MM.1S (cell line): ENCODE data around the gene UPF3A.
"Not testable (repeated sequence)": the region's sequence is repeated elsewhere in the genome, so short reads cannot be mapped to it uniquely, and the experiment has no call there.

Experiments used
- DNase-seq: peaks from one replicate; pipeline ENCODE4 v3.0.0-alpha.2; 2015
- H2AFZ ChIP-seq: fragments of 300-600 bp; sonication (generic); 2 replicates; pipeline ENCODE4 v1.6.0; 2016; ENCODE audit warnings: antibody characterized with exemption, low read length
- H3F3A ChIP-seq: fragments of 300-600 bp; sonication (generic); 2 replicates; pipeline ENCODE4 v1.6.1; 2016; ENCODE audit warnings: mild to moderate bottlenecking, antibody characterized with exemption, low read length, moderate library complexity, mixed read lengths; ENCODE audit not compliant: insufficient read depth
- H3K27ac ChIP-seq: fragments of 300-600 bp; sonication (generic); 2 replicates; pipeline ENCODE4 v1.5.1; 2016; ENCODE audit warnings: mild to moderate bottlenecking, low read length
- H3K27me3 ChIP-seq: fragments of 300-600 bp; sonication (generic); replicated peaks from 2 replicates; pipeline ENCODE4 v1.6.0; 2016; ENCODE audit warnings: low read length; ENCODE audit not compliant: insufficient read depth
- H3K36me3 ChIP-seq: fragments of 300-600 bp; sonication (generic); replicated peaks from 2 replicates; pipeline ENCODE4 v1.6.1; 2016; ENCODE audit warnings: mild to moderate bottlenecking, low read length, mixed read lengths; ENCODE audit not compliant: insufficient read depth
- H3K4me1 ChIP-seq: fragments of 300-600 bp; sonication (generic); 2 replicates; pipeline ENCODE4 v1.6.1; 2016; ENCODE audit warnings: low read length, mixed read lengths
- H3K4me2 ChIP-seq: fragments of 300-600 bp; sonication (generic); 2 replicates; pipeline ENCODE4 v1.6.0; 2016; ENCODE audit warnings: low read depth, low read length
- H3K4me3 ChIP-seq: fragments of 300-600 bp; sonication (generic); 2 replicates; pipeline ENCODE4 v1.5.1; 2016; ENCODE audit warnings: low read length, mixed read lengths
- H3K79me2 ChIP-seq: fragments of 300-600 bp; sonication (generic); 2 replicates; pipeline ENCODE4 v1.6.1; 2016; ENCODE audit warnings: mixed run types, low read length, mixed read lengths
- H3K9ac ChIP-seq: fragments of 300-600 bp; sonication (generic); 2 replicates; pipeline ENCODE4 v1.6.1; 2016; ENCODE audit warnings: low read length, mixed read lengths
- H3K9me2 ChIP-seq: fragments of 300-600 bp; sonication (generic); replicated peaks from 2 replicates; pipeline ENCODE4 v1.6.1; 2016; ENCODE audit warnings: mild to moderate bottlenecking, low read length, mixed read lengths; ENCODE audit not compliant: insufficient read depth
- H3K9me3 ChIP-seq: fragments of 300-600 bp; sonication (generic); replicated peaks from 2 replicates; pipeline ENCODE4 v1.6.1; 2016; ENCODE audit warnings: mild to moderate bottlenecking, low read length, mixed read lengths; ENCODE audit not compliant: insufficient read depth
- H4K20me1 ChIP-seq: fragments of 300-600 bp; sonication (generic); 2 replicates; pipeline ENCODE4 v1.6.1; 2016; ENCODE audit warnings: mild to moderate bottlenecking, low read length, moderate library complexity, mixed read lengths; ENCODE audit not compliant: insufficient read depth
- TF ChIP-seq, protein P1 (sequence below): fragments of 300-600 bp; sonication (generic); IDR thresholded peaks from 2 replicates; pipeline ENCODE4 v1.5.1; 2016; ENCODE audit warnings: antibody characterized with exemption, low read length, mixed read lengths

UPF3A gene

DNA sequence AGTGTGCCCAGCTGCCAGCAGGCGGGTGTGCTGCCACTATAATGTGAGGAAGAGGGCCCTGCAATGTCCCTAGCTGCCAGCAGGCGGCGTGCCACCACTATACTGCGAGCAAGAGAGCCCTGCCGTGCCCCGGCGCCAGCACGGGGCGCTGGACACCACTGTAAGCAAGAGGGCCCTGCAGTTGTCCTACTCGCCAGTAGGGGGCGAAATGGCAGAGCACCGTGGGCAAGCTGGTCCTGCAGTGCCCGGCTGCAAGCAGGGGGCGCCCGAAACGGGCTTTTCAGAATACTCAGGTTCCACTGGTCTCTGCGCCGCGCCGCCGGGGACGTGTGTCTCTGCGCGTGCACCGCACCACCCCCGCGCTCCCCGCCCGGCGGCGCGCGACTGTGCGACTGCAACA lies 71.4 kb downstream of the UPF3A start:
- H3K36me3 ChIP-seq = not testable (repeated sequence)
- TF ChIP-seq, protein P1, sequence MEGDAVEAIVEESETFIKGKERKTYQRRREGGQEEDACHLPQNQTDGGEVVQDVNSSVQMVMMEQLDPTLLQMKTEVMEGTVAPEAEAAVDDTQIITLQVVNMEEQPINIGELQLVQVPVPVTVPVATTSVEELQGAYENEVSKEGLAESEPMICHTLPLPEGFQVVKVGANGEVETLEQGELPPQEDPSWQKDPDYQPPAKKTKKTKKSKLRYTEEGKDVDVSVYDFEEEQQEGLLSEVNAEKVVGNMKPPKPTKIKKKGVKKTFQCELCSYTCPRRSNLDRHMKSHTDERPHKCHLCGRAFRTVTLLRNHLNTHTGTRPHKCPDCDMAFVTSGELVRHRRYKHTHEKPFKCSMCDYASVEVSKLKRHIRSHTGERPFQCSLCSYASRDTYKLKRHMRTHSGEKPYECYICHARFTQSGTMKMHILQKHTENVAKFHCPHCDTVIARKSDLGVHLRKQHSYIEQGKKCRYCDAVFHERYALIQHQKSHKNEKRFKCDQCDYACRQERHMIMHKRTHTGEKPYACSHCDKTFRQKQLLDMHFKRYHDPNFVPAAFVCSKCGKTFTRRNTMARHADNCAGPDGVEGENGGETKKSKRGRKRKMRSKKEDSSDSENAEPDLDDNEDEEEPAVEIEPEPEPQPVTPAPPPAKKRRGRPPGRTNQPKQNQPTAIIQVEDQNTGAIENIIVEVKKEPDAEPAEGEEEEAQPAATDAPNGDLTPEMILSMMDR = peak; percentile 52
- DNase-seq = peak; percentile 57

DNA sequence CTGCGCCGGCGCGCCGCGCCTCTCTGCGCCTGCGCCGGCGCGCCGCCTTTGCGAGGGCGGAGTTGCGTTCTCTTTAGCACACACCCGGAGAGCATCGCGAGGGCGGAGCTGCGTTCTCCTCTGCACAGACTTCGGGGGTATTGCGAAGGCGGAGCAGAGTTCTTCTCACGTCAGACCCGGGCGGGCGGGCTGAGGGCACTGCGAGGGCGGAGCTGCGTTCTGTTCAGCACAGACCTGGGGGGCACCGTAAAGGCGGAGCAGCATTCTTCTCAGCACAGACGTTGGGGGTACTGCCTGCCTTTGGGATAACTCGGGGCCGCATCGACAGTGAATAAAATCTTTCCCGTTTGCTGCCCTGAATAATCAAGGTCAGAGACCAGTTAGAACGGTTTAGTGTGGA lies 72.0 kb downstream of the UPF3A start:
- not testable (repeated sequence) for H2AFZ ChIP-seq, H3K9ac ChIP-seq, H3K79me2 ChIP-seq, H3K9me2 ChIP-seq, H3F3A ChIP-seq, DNase-seq, H3K27me3 ChIP-seq, H3K4me3 ChIP-seq, H3K4me2 ChIP-seq, H3K4me1 ChIP-seq, H3K9me3 ChIP-seq, H3K36me3 ChIP-seq, H4K20me1 ChIP-seq, H3K27ac ChIP-seq

More for the DNA sequence above, 71.4 kb downstream of the UPF3A start:
- not testable (repeated sequence) for H3K9me3 ChIP-seq, H3K79me2 ChIP-seq, H3K9me2 ChIP-seq, H3K9ac ChIP-seq, H2AFZ ChIP-seq, H3K4me1 ChIP-seq, H3K27ac ChIP-seq, H3K4me2 ChIP-seq, H3K4me3 ChIP-seq, H3K27me3 ChIP-seq, H3F3A ChIP-seq, H4K20me1 ChIP-seq
